H1 (cell line): ENCODE data around the gene GSTA1. TPM values are rescaled to one million over a fixed set of nuclear protein-coding genes. Genes with fewer than 3 reads are reported as not detected.

ENCODE experiments used
- CTCF ChIA-PET: fragments of 300-600 bp; sonication (Branson Sonifier 250); formaldehyde crosslinking; loops from one replicate; lab custom pipeline; 2021; ENCODE audit not compliant: partially characterized antibody; lab: Charles Lee
- POLR2A ChIA-PET: fragments of 300-600 bp; sonication (Branson Sonifier 250); formaldehyde crosslinking; loops from one replicate; lab custom pipeline; 2021; ENCODE audit warnings: inconsistent platforms; ENCODE audit not compliant: partially characterized antibody; lab: Charles Lee
- DNase-seq, 2 experiments: peaks; one replicate each; pipeline versions ENCODE4 v3.0.0 to v3.0.0-alpha.2; 2010 to 2022; ENCODE audit warnings: low spot score in 2 of 2, low read depth in 1 of 2, mixed read lengths in 1 of 2
- FAIRE-seq: peaks from 2 replicates; lab custom pipeline; 2011; peaks lifted over from hg19 to GRCh38; lab: Jason Lieb, UNC
- H2AFZ ChIP-seq: 2 replicates; pipeline ENCODE4 v1.8.1; 2012; ENCODE audit warnings: low read length, inconsistent platforms
- H2AK5ac ChIP-seq: 2 replicates; pipeline ENCODE4 v1.6.1; 2013; ENCODE audit warnings: low read depth, low read length
- H2BK120ac ChIP-seq: replicated peaks from 2 replicates; pipeline ENCODE3; 2013; ENCODE audit warnings: low read depth, low read length, inconsistent platforms
- H2BK12ac ChIP-seq: 2 replicates; pipeline ENCODE4 v1.6.1; 2013; ENCODE audit warnings: low read depth, low read length
- H2BK15ac ChIP-seq: 2 replicates; pipeline ENCODE4 v1.6.1; 2013; ENCODE audit warnings: low read length
- H2BK20ac ChIP-seq: 2 replicates; pipeline ENCODE4 v1.6.1; 2013; ENCODE audit warnings: low read length
- H2BK5ac ChIP-seq: 2 replicates; pipeline ENCODE4 v1.6.1; 2013; ENCODE audit warnings: low read depth, low read length
- H3K14ac ChIP-seq: 2 replicates; pipeline ENCODE4 v1.6.1; 2013; ENCODE audit warnings: inconsistent platforms; ENCODE audit not compliant: insufficient read length
- H3K18ac ChIP-seq: 2 replicates; pipeline ENCODE4 v1.6.1; 2013; ENCODE audit warnings: low read length; ENCODE audit errors: extremely low read depth
- H3K23ac ChIP-seq: 2 replicates; pipeline ENCODE4 v1.6.1; 2013; ENCODE audit warnings: inconsistent platforms; ENCODE audit not compliant: insufficient read length
- H3K23me2 ChIP-seq: 2 replicates; pipeline ENCODE4 v1.6.1; 2013; ENCODE audit warnings: low read depth, low read length
- H3K27ac ChIP-seq: 2 replicates; pipeline ENCODE4 v1.6.1; 2011; ENCODE audit warnings: low read depth, low read length, inconsistent platforms
- H3K27me3 ChIP-seq, 4 experiments: replicated peaks in 1 of 4; 1 replicate in 1 of 4; 2 replicates in 3 of 4; pipeline versions ENCODE4 v1.6.1 to v1.8.1; 2011 to 2013; ENCODE audit warnings: low read length in 3 of 4, mild to moderate bottlenecking in 3 of 4, inconsistent platforms in 2 of 4, mixed read lengths in 2 of 4, moderate library complexity in 1 of 4; ENCODE audit not compliant: control insufficient read depth in 3 of 4, insufficient read depth in 3 of 4; ENCODE audit errors: extremely low read depth in 1 of 4
- H3K36me3 ChIP-seq, 4 experiments: 2 replicates each; pipeline versions ENCODE4 v1.6.1 to v1.8.1; 2011 to 2013; ENCODE audit warnings: mild to moderate bottlenecking in 4 of 4, low read length in 3 of 4, moderate library complexity in 2 of 4, control low read depth in 1 of 4, inconsistent platforms in 1 of 4; ENCODE audit not compliant: insufficient read depth in 4 of 4, control insufficient read depth in 2 of 4
- H3K4ac ChIP-seq: replicated peaks from 2 replicates; pipeline ENCODE3; 2013; ENCODE audit warnings: low read length, low read depth, mixed read lengths, inconsistent platforms; ENCODE audit not compliant: insufficient read length
- H3K4me1 ChIP-seq, 4 experiments: replicated peaks in 1 of 4; 1 replicate in 1 of 4; 2 replicates in 3 of 4; pipeline versions ENCODE4 v1.6.1 to v1.8.1; 2011 to 2013; ENCODE audit warnings: low read length in 3 of 4, inconsistent platforms in 2 of 4, mixed read lengths in 1 of 4; ENCODE audit not compliant: insufficient read depth in 4 of 4, control insufficient read depth in 3 of 4
- H3K4me2 ChIP-seq, 2 experiments: 2 replicates each; pipeline versions ENCODE4 v1.6.1 to v1.8.1; 2011 to 2013; ENCODE audit warnings: low read depth in 2 of 2, low read length in 2 of 2, control low read depth in 1 of 2, inconsistent platforms in 1 of 2, mild to moderate bottlenecking in 1 of 2; ENCODE audit not compliant: insufficient read depth in 1 of 2
- H3K4me3 ChIP-seq, 4 experiments: fragments of 200-600, 300-600 bp in 1 of 4; sonication (generic), shearing (Covaris generic), sonication (Bioruptor Twin) in 1 of 4; 2 replicates each; pipeline versions ENCODE4 v1.5.1 to v1.8.1; 2011 to 2016; ENCODE audit warnings: low read length in 4 of 4, low read depth in 3 of 4, control low read depth in 2 of 4, inconsistent platforms in 2 of 4, mild to moderate bottlenecking in 2 of 4, mixed read lengths in 1 of 4, moderate library complexity in 1 of 4; ENCODE audit not compliant: insufficient read depth in 2 of 4; ENCODE audit errors: extremely low read depth in 1 of 4
- H3K56ac ChIP-seq: replicated peaks from 2 replicates; pipeline ENCODE3; 2013; ENCODE audit warnings: low read depth, mild to moderate bottlenecking, mixed read lengths, low read length, inconsistent platforms; ENCODE audit not compliant: insufficient read length
- H3K79me1 ChIP-seq: 2 replicates; pipeline ENCODE4 v1.6.1; 2013; ENCODE audit warnings: low read depth, low read length, control low read depth
- H3K79me2 ChIP-seq, 2 experiments: 2 replicates each; pipeline versions ENCODE4 v1.6.1 to v1.8.1; 2012 to 2013; ENCODE audit warnings: low read length in 2 of 2, mild to moderate bottlenecking in 2 of 2, inconsistent platforms in 1 of 2; ENCODE audit not compliant: insufficient read depth in 2 of 2, control insufficient read depth in 1 of 2
- H3K9ac ChIP-seq, 4 experiments: replicated peaks in 1 of 4; 1 replicate in 1 of 4; 2 replicates in 3 of 4; pipeline versions ENCODE4 v1.6.1 to v1.8.1; 2011 to 2013; ENCODE audit warnings: low read depth in 3 of 4, low read length in 3 of 4, control low read depth in 2 of 4, mild to moderate bottlenecking in 2 of 4, moderate library complexity in 2 of 4, inconsistent platforms in 1 of 4; ENCODE audit errors: extremely low read depth in 1 of 4
- H3K9me3 ChIP-seq, 2 experiments: 2 replicates each; pipeline versions ENCODE4 v1.6.1 to v1.8.1; 2012 to 2013; ENCODE audit warnings: mild to moderate bottlenecking in 2 of 2, moderate library complexity in 2 of 2, control low read depth in 1 of 2, inconsistent platforms in 1 of 2, low read depth in 1 of 2, low read length in 1 of 2, mixed read lengths in 1 of 2; ENCODE audit not compliant: insufficient read depth in 2 of 2
- H4K20me1 ChIP-seq, 2 experiments: replicated peaks in 1 of 2; 2 replicates each; pipeline versions ENCODE3 to v1.8.1; 2011 to 2013; ENCODE audit warnings: inconsistent platforms in 2 of 2, low read length in 2 of 2, mild to moderate bottlenecking in 1 of 2; ENCODE audit not compliant: insufficient read depth in 2 of 2, control insufficient read depth in 1 of 2
- H4K5ac ChIP-seq: 2 replicates; pipeline ENCODE4 v1.6.1; 2013; ENCODE audit warnings: low read length, low read depth, mixed read lengths, inconsistent platforms; ENCODE audit not compliant: insufficient read length
- H4K8ac ChIP-seq: 2 replicates; pipeline ENCODE4 v1.8.0; 2013; ENCODE audit warnings: mild to moderate bottlenecking, moderate library complexity, low read length, inconsistent platforms; ENCODE audit not compliant: insufficient read depth; ENCODE audit errors: extremely low read depth
- H4K91ac ChIP-seq: replicated peaks from 2 replicates; pipeline ENCODE3; 2013; ENCODE audit warnings: low read length, mixed read lengths, inconsistent platforms; ENCODE audit not compliant: insufficient read length
- CEBPB ChIP-seq: IDR thresholded peaks from 2 replicates; pipeline ENCODE4 v1.6.1; 2012; ENCODE audit warnings: low read depth, low read length
- CHD2 ChIP-seq: IDR thresholded peaks from 2 replicates; pipeline ENCODE4 v1.6.1; 2012; ENCODE audit warnings: low read length, improper control_type of control experiment
- MAFK ChIP-seq: IDR thresholded peaks from 2 replicates; pipeline ENCODE4 v1.6.1; 2012; ENCODE audit warnings: low read depth, mild to moderate bottlenecking, improper control_type of control experiment, low read length
- SIX5 ChIP-seq: IDR thresholded peaks from 2 replicates; pipeline ENCODE4 v1.6.1; 2011; ENCODE audit warnings: mild to moderate bottlenecking, low read depth, low read length
- WGBS, 2 experiments: shearing (Covaris generic) in 1 of 2; methylation state at CpG; one replicate each; pipeline versions ENCODE4 v1.1.6 to v1.1.7; 2013 to 2015; ENCODE audit warnings: low lambda C conversion rate in 2 of 2, mixed read lengths in 2 of 2, inconsistent platforms in 1 of 2, low coverage in 1 of 2, missing lambda C conversion rate in 1 of 2; ENCODE audit not compliant: insufficient replicate concordance in 2 of 2, insufficient coverage in 1 of 2, insufficient read length in 1 of 2; ENCODE audit errors: extremely low coverage in 1 of 2, missing lambda C conversion rate in 1 of 2; 5-methylcytosine and 5-hydroxymethylcytosine counted together
- polyA plus RNA-seq, 7 experiments: library from polyadenylated mRNA; depleted of rRNA in 3 of 7; stranded (reverse) in 5 of 7; unstranded in 2 of 7; fragments of >200 nt in 5 of 7; fragments of 200-250 nt in 2 of 7; gene quantifications; 1 replicate in 5 of 7; 2 replicates in 1 of 7; 4 replicates in 1 of 7; pipeline versions ENCODE4 v1.2.1 to v1.2.3, GENCODE V29; 2011 to 2013; ENCODE audit warnings: missing spikeins in 2 of 7, mixed read lengths in 2 of 7
- total RNA-seq: library from RNA; stranded (reverse); fragmentation: NEBNext Ultra II Directional; extraction: Animal tissue kit (Norgen Biotek cat#: 25700); gene quantifications from 2 replicates; pipeline ENCODE4 v1.2.1, GENCODE V29; 2021

The GSTA1 gene
- total and polyA plus RNA-seq, 2 of the 8 experiments (the other 6 are each of a cell fraction or from before 2014, with no cell fraction given) = 0.08 TPM; not detected in 1

GRCh38 chr6:52786249-52786956 lies 17.2 kb downstream of the GSTA1 start:
- H3K4ac ChIP-seq = no peak overlapping the region
- no peak overlapping the region for H2AFZ ChIP-seq
- H4K91ac ChIP-seq = no peak overlapping the region
- H3K18ac ChIP-seq = no peak overlapping the region
- no peaks in the 10 kb centered on the region for H3K23me2 ChIP-seq
- no peaks in the 10 kb centered on the region for H3K36me3 ChIP-seq
- H4K5ac ChIP-seq = no peak overlapping the region
- no peaks in the 10 kb centered on the region for H3K79me1 ChIP-seq
- H3K4me2 ChIP-seq = no peak overlapping the region
- H3K9me3 ChIP-seq = no peaks in the 10 kb centered on the region; a peak in 1 of 4 replicates
- H2AK5ac ChIP-seq = no peak overlapping the region
- TF ChIP-seq CHD2 (no peak), SIX5 (no peak), MAFK (no peak), CEBPB (no peak)
- no peak overlapping the region for H2BK12ac ChIP-seq
- FAIRE-seq (no peak), DNase-seq (no peak)
- H3K4me3 ChIP-seq = no peak overlapping the region
- H2BK20ac ChIP-seq = no peak overlapping the region
- POLR2A ChIA-PET = no interaction called here
- H2BK120ac ChIP-seq = no peak overlapping the region
- H3K14ac ChIP-seq = no peak overlapping the region
- no peak overlapping the region for H2BK5ac ChIP-seq
- no peaks in the 10 kb centered on the region for H3K4me1 ChIP-seq
- no peak overlapping the region for H3K56ac ChIP-seq
- CTCF ChIA-PET = interaction anchor here (1.5 kb wide), 1 partner anchor 29 kb away, joined by 4 read pairs; no protein-coding TSS in a partner anchor
- H4K8ac ChIP-seq = no peak overlapping the region
- no peak overlapping the region for H3K9ac ChIP-seq
- no peaks in the 10 kb centered on the region for H3K27me3 ChIP-seq
- H3K79me2 ChIP-seq = no peaks in the 10 kb centered on the region
- H4K20me1 ChIP-seq = no peaks in the 10 kb centered on the region
- H3K23ac ChIP-seq = no peak overlapping the region
- no peak overlapping the region for H2BK15ac ChIP-seq
- H3K27ac ChIP-seq = no peak overlapping the region
- 89% methylated on average over 20 of the region's 24 CpGs; no CpG with 5 or more reads in 1 of the 2 experiments for WGBS, 2 experiments
